NCI-H146 treated with DMSO at 0.1 percent for 48 hours (cell line): ENCODE results near the gene SYCE1.
"Not testable (repeated sequence)": the region's sequence is repeated elsewhere in the genome, so short reads cannot be mapped to it uniquely, and the experiment has no call there.

Source experiments
- DNase-seq: peaks from one replicate; lab custom pipeline; 2025; ENCODE audit not compliant: unreplicated experiment; lab: John Stamatoyannopoulos, UW

SYCE1 gene

GRCh38 chr10:133559216-133559615 lies 6.2 kb downstream of the SYCE1 start:
- no peak for DNase-seq

DNA sequence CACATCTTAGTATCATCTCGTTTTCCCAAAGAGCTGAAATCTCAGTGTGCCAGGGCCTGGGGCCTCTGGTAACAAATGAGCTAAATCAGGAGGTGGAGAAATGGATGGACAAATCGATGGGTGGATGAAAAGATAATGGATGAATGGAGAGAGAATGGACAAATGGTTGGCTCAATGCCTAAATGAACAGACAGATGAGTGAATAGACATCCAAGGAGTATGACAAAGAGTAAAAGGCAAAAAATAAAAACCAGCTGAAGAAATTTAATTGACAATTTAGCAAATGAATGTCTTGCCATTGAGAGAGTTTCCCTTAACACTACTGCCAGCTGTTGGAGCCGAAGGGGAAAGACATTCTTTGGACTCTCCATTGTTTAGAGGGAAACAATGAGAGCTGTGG lies 8.0 kb downstream of the SYCE1 start:
- no peak for DNase-seq

DNA sequence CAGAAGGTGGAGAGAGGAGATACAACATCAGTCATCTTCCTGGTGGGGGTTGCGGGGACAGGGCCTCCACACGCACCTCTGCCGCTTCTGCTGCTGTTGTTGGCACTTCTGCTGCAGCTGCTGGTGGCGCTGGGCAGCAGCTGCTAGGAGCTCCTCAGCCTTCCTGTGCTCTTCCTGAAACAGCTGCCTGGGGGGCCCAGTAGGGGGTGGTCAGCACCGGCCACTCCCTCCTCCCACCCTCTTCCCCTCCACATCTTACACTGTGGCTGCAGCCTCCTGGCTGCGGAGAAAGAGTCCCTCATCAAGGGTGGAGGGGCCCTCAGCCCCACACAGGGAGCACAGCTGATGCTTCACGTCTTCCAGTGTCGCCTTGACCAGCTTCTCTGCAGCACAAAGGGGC lies 9.9 kb downstream of the SYCE1 start:
- no peak for DNase-seq

DNA sequence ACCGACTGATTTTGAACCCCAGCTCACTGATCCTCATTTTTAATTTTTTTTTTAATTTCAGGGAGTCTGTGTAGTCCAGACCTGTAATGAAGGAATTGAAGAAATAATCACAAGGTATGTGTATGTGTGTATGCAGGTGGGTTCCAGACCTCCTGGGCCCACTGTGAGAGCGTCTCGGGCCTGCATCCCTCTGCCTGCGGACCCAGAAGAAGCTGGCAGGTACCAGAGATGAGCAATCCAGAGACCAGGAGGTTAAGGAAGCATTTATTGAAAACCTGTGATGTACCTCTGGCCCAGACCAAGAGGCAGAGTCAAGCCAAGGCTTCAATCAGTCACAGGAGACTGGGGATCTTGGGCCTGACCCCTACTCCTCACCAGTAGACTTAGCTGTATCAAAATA lies 10.8 kb downstream of the SYCE1 start:
- DNase-seq, result no peak

GRCh38 chr10:133544506-133544905 lies 20.9 kb downstream of the SYCE1 start:
- no peak for DNase-seq

DNA sequence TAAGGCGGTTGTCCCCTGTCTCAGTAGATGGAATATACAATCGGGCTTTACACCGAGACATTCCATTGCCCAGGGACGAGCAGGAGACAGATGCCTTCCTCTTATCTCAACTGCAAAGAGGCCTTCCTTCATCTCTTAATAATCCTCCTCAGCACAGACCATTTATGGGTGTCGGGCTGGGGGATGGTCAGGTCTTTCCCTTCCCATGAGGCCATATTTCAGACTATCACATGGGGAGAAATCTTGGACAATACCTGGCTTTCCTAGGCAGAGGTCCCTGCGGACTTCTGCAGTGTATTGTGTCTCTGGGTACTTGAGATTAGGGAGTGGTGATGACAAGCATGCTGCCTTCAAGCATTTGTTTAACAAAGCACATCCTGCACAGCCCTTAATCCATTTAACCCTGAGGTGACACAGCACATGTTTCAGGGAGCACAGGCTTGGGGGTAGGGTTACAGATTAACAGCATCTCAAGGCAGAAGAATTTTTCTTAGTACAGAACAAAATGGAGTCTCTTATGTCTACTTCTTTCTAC lies 23.9 kb downstream of the SYCE1 start:
- not testable (repeated sequence) for DNase-seq

DNA sequence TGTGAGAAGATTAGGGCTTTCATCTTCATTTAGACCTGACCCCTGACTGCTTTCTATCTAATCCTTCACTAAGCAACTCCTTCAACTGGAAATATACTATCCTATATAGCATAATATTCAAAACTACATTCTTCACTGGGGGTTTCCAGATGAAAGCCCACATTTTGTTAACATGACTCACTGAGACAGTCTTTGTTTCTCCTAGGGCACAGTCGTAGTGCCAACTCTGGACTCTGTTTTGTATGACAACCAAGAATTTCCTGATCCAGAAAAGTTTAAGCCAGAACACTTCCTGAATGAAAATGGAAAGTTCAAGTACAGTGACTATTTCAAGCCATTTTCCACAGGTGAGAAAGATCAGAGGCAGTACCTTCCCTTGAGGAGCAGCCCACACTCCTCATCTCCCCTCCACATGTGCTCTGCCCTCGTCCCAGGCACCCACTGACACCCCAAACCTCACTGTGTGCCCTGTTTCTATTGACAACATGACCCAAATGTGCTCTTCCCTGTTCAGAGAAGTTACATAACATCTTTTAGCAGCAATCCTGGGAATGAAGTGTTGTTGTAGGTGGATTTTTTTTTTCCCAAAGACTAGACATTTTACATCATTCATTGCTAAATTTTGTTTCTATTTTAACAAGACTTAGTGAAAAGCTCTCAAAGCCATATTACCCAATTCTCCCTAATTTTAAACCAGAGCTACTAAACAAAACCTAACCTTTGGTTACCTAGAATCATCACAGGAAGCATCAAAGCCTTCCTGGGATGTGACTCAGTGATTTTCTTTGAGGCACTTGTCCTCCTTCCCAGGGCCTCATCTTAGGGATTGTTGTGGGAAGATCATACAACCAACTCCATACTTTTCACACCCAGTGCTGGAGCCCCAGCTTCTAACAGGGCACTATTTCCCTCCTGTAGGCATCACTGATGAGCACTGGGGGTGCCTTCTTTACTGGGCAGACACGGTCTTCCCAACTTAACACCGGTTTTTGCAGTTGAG lies 27.5 kb downstream of the SYCE1 start:
- DNase-seq, result no peak

DNA sequence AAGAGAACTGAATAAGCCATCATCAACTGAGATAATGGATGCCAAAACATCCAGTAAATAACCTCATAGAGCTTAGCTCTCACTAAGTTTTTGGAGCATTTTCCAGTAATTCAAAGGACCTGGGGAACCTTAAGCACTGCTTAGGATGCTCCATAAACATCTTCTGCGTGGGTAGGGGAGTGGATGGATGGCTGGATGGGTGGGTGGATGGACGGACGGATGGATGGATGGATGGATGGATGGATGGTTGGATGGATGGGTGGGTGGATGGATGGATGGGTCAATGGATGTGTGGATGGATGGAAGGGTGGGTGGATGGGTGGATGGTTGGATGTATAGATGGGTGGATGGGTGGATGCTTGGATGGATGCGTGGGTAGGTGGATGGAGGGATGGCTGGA lies 29.2 kb downstream of the SYCE1 start:
- DNase-seq, result no peak

DNA sequence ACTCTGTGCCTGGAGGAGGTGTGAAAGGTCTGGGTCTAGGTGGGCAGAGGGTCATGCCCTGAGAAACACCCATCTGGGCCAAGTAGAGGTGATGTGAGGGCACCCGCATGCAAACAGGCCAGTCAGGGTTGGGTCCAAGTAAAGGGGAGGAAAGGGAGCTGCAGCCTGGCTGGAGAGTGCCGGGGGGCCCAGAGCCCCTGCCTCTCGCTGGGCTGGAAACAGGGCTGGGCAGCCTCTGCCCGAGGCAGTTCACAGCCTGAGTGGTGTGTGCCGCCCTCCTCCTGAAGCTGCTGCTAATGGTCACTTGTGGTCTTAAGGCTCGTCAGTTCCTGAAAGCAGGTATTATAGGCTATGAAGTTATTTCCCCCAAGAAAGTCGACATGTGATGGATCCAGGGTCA lies 31.0 kb downstream of the SYCE1 start:
- no peak for DNase-seq

DNA sequence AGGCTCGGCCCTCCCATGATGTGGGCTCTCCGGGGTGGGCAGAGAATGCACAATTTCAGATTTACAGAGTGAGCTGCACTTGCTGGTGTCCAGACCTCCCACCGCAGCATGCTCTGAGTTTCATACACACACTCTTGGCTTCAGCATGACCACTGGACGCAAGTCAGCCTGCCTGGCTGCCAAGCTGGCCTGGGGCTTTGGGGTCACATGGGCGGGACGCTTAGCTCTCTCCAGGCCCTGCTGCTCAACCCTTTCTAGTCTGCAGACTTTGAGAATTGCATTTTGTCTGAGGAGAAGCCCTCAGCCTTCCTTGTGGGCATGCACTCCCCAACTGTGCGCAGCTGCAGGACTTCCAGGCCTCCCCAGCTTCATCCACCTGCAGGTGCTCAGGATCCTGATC lies 32.5 kb downstream of the SYCE1 start:
- no peak for DNase-seq

- no peak for DNase-seq
Observed at GRCh38 chr10:133530506-133530905, 34.9 kb downstream of the SYCE1 start.

DNA sequence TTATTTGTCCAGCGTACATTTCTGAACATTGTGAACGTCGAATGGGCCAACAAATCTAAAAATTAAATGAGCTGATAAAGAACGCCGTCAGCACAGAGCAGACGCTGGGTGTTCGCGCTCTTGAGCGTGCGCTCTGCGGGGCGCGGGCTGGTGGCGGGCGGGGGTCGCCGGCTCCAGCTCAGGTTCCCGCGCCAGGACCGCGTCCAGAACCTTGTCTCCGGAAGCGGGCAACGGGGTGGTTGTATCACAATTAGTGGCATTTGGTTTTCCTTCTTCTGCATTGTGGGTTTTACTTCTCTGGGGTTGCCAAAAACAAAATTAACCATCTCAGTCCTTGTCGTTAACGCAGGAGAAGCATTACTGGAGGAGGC lies 35.8 kb downstream of the SYCE1 start:
- DNase-seq, result no peak

- DNase-seq, result no peak
Observed at GRCh38 chr10:133528845-133529575, 36.4 kb downstream of the SYCE1 start.

- no peak for DNase-seq
Observed at GRCh38 chr10:133528296-133528844, 37.0 kb downstream of the SYCE1 start.

GRCh38 chr10:133527771-133528271 lies 37.6 kb downstream of the SYCE1 start:
- DNase-seq, result no peak

- DNase-seq, result no peak
Observed at GRCh38 chr10:133526957-133527588, 38.3 kb downstream of the SYCE1 start, which contains the start of gene CYP2E1. CYP2E1 (plus strand) TSS chr10:133527363; CDS start chr10:133527396, 33 bp downstream.

DNA sequence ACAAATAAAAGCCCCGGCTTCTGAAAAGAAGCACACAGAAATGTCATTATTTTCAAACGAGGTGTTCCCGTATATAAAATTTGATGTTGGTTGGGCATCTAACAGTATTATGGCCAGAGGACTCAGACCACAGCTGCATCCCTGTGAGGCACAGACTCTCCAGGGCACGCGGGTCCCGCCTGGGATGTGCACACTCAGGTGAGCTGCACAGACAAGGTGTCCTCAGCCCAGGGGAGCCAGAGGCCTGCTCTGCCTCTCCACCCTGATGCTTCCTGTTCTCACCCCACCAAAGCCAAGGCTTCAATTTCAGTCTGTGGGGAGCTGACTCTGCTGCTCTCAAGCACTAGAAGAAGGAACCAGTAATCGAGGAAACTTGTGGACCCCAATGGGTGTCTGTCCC lies 39.9 kb downstream of the SYCE1 start:
- DNase-seq, result no peak

DNA sequence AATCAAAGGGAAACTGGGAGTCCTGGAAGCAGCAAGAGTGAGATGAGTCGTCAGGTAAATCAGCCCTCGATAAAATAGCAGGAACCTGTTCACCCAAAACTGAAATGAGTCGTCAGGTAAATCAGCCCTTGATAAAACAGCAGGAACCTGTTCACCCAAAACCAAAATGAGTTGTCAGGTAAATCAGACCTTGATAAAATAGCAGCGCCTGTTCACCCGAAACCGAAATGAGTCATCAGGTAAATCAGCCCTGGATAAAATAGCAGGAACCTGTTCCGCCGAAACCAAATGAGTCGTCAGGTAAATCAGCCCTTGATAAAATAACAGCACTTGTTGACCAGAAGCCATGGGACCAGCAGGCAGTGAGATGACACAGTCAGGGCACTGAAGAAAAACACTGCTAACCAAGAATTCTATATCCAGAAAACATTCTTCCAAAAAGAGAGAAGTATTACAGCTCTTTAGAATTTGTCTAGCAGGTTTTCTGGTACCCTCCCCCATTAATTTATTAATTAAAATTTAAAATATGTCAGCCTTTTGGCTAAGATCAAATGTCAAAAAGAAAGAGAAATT lies 41.7 kb downstream of the SYCE1 start:
- DNase-seq, result no peak

DNA sequence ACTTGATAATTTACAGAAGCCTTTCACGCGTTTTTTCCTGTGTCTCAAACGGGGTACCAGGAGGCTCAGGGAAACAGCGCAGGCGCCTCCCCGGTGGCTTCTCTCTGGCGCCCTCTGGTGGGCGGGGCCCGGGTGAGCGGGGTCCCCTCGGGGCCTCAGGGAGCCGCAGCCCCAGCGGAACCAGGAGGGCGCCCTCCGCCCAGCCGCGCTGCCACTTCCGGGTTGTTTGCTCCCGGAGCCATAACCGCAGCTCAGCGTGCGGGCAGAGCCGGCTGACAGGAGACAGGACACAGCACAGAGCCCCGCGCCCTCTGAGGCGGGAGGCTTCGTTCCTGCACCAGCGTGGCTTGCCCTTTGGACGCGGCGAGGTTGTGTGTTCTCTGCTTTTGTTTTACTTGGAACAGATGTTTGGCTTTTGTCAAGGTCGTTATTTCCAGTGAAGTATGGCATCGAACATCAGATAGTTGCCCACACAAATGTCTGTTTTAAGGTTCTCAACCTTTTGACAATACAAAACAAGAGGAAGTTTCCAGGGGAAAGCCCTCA lies 45.1 kb downstream of the SYCE1 start:
- peak; percentile 63 for DNase-seq

DNA sequence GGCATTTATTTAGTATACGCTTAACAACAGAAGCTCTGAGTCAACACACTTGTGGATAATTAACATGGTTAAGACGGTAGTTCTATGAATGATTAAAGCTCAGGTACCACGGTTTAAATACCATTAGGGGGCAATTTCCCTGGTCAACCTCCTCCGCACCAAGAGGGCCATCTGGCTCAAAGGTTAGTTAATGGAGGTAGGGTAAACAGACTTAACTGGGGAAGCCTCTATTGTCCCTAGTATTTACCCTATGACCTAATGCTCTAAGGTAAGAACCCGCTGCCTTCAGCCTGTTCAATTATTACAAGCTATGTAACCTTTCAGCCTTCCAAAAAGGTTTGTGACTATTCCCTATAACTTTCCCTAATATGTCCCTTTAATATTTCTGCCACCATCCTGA lies 46.9 kb downstream of the SYCE1 start:
- DNase-seq, result not testable (repeated sequence)
